Measurements from ENCODE around the gene FBH1. TPM values are rescaled to one million over a fixed set of nuclear protein-coding genes. Genes with fewer than 3 reads are reported as not detected.

FBH1 gene
- total and polyA plus RNA-seq, 10 of the 15 experiments (the other 5 are each of a cell fraction or from before 2014, with no cell fraction given) = 6.1 to 67.6 (median 47.2) TPM

GRCh38 chr10:5900247-5900646 is 10.2 kb downstream of the FBH1 start:
- intact Hi-C loops (cut with micrococcal nuclease; ENCODE audit: unreplicated experiment) (no loop called here), in situ Hi-C loops (cut with MboI) (no loop called here)
- Histone ChIP-seq H3K79me2 (ENCODE audit: control insufficient read depth, insufficient read depth, low read length) (peaks cover 23% of the 10 kb centered on the region), H3K4me1 (ENCODE audit: control insufficient read depth, insufficient read depth, low read length) (peaks cover 27% of the 10 kb centered on the region), H3K4me2 (ENCODE audit: control insufficient read depth, insufficient read depth) (no peak overlapping the region), H3K4me3 (no peak overlapping the region), H3K9ac (ENCODE audit: control insufficient read depth, insufficient read depth, low read length) (no peak overlapping the region), H3K9me3 (replicated peaks; ENCODE audit: control insufficient read depth, insufficient read depth, low read length) (peaks cover 7% of the 10 kb centered on the region), H4K20me1 (ENCODE audit: control insufficient read depth, insufficient read depth) (no peaks in the 10 kb centered on the region), H2AFZ (ENCODE audit: control insufficient read depth, low read depth, low read length) (no peak overlapping the region), H3K27ac (ENCODE audit: control insufficient read depth, insufficient read depth) (no peak overlapping the region), H3K36me3 (ENCODE audit: control insufficient read depth in 2 of 2, insufficient read depth in 2 of 2, low read length in 1 of 2) (peaks cover 0 to 3% of the 10 kb centered on the region in 2 experiments; a peak in 1 of 4 replicates), H3K27me3 (replicated peaks in 1 of 2; ENCODE audit: control insufficient read depth in 2 of 2, insufficient read depth in 2 of 2, low read length in 1 of 2) (no peaks in the 10 kb centered on the region)
- SMC1A ChIA-PET (ENCODE audit: uncharacterized antibody, unreplicated experiment) = no interaction called here
- no peak for TF ChIP-seq YBX1 (IDR thresholded peaks at IDR 0.05)
- TF ChIP-seq TCF3 (IDR thresholded peaks at IDR 0.05; ENCODE audit: borderline replicate concordance, insufficient read depth, low read depth, low read length) = no peak
- no peak for TF ChIP-seq POLR2AphosphoS5 (IDR thresholded peaks at IDR 0.05; ENCODE audit: low read length)
- no peak for TF ChIP-seq NBN (IDR thresholded peaks at IDR 0.05)
- WGBS (ENCODE audit: insufficient coverage, insufficient replicate concordance, low lambda C conversion rate, missing lambda C conversion rate) = 96% methylated on average over 13 of the region's 13 CpGs
- ATAC-seq (no peak), FAIRE-seq (no peak), DNase-seq (ENCODE audit: low read depth, low spot score) (no peak)
- CTCF ChIA-PET = interaction anchor here (0.9 kb wide), 1 partner anchor 26 kb away, joined by 3 read pairs; no protein-coding TSS in a partner anchor
- no TSS peak for BruUV-seq (replicated peaks)
- RAD21 ChIA-PET (ENCODE audit: unreplicated experiment) = no interaction called here
- POLR2A ChIA-PET = interaction anchor here (0.8 kb wide), 1 partner anchor 10 kb away, joined by 3 read pairs; the partner anchor contains the start of genes ANKRD16 and FBH1

- RAD21 ChIA-PET (ENCODE audit: unreplicated experiment) = interaction anchor here (0.6 to 0.7 kb wide), 3 partner anchors 59 to 519 kb away, joined by 3 to 4 read pairs (median 3); no protein-coding TSS in a partner anchor
- H3K4me2 ChIP-seq (ENCODE audit: control insufficient read depth, insufficient read depth) = no peak overlapping the region
- peaks cover 7% of the 10 kb centered on the region for H3K9me3 ChIP-seq (replicated peaks; ENCODE audit: control insufficient read depth, insufficient read depth, low read length)
- over 99% methylated on average over 18 of the region's 18 CpGs for WGBS (ENCODE audit: insufficient coverage, insufficient replicate concordance, low lambda C conversion rate, missing lambda C conversion rate)
- no peak for ATAC-seq
- DNase-seq (ENCODE audit: low read depth, low spot score) = no peak
- BruUV-seq (replicated peaks) = no TSS peak
- intact Hi-C loops (cut with micrococcal nuclease; ENCODE audit: unreplicated experiment) (no loop called here), in situ Hi-C loops (cut with MboI) (no loop called here)
- H4K20me1 ChIP-seq (ENCODE audit: control insufficient read depth, insufficient read depth) = no peaks in the 10 kb centered on the region
- peaks cover 4 to 6% of the 10 kb centered on the region in 2 experiments; a peak in 3 of 4 replicates for H3K36me3 ChIP-seq (ENCODE audit: control insufficient read depth in 2 of 2, insufficient read depth in 2 of 2, low read length in 1 of 2)
- POLR2A ChIA-PET = interaction anchor here (0.5 to 1.0 kb wide), 4 partner anchors 13 to 131 kb away, joined by 3 to 4 read pairs (median 3); partner anchors contain the start of genes ANKRD16 and FBH1
- TF ChIP-seq SREBF2 (IDR thresholded peaks at IDR 0.05; ENCODE audit: low read length) (no peak), FOXM1 (IDR thresholded peaks at IDR 0.05; ENCODE audit: low read depth, low read length) (no peak), EED (IDR thresholded peaks at IDR 0.05; ENCODE audit: low read depth) (no peak), CHD2 (IDR thresholded peaks at IDR 0.05; ENCODE audit: borderline replicate concordance, low read depth, low read length) (no peak), ATF2 (IDR thresholded peaks at IDR 0.05; ENCODE audit: low read length) (no peak), ZBTB11 (CRISPR knock-in tag; IDR thresholded peaks at IDR 0.05) (no peak), CHD1 (IDR thresholded peaks at IDR 0.05; ENCODE audit: low read depth, low read length) (no peak), RAD51 (IDR thresholded peaks at IDR 0.05) (no peak)
- H3K9ac ChIP-seq (ENCODE audit: control insufficient read depth, insufficient read depth, low read length) = no peak overlapping the region
- peaks cover 9% of the 10 kb centered on the region for H3K79me2 ChIP-seq (ENCODE audit: control insufficient read depth, insufficient read depth, low read length)
- H3K27ac ChIP-seq (ENCODE audit: control insufficient read depth, insufficient read depth) = no peak overlapping the region
- peaks cover 18% of the 10 kb centered on the region for H3K4me1 ChIP-seq (ENCODE audit: control insufficient read depth, insufficient read depth, low read length)
- CTCF ChIA-PET = interaction anchor here (0.5 to 1.8 kb wide), 2 partner anchors 12 to 141 kb away, joined by 5 read pairs; no protein-coding TSS in a partner anchor
- SMC1A ChIA-PET (ENCODE audit: uncharacterized antibody, unreplicated experiment) = interaction anchor here (1.1 to 3.1 kb wide), 3 partner anchors 9 to 39 kb away, joined by 3 to 14 read pairs (median 4); no protein-coding TSS in a partner anchor
- FAIRE-seq = no peak
- no peak overlapping the region for H2AFZ ChIP-seq (ENCODE audit: control insufficient read depth, low read depth, low read length)
- no peak overlapping the region for H3K4me3 ChIP-seq
- no peaks in the 10 kb centered on the region for H3K27me3 ChIP-seq (replicated peaks in 1 of 2; ENCODE audit: control insufficient read depth in 2 of 2, insufficient read depth in 2 of 2, low read length in 1 of 2)
Observed at GRCh38 chr10:5902511-5903274, 12.7 kb downstream of the FBH1 start.

Data from GM12878 (cell line).